H1 (cell line): ENCODE data around the gene BCAS4. TPM values are rescaled to one million over a fixed set of nuclear protein-coding genes. Genes with fewer than 3 reads are reported as not detected.

Source experiments
- CTCF ChIA-PET: fragments of 300-600 bp; sonication (Branson Sonifier 250); formaldehyde crosslinking; loops from one replicate; lab custom pipeline; 2021; ENCODE audit not compliant: partially characterized antibody; lab: Charles Lee
- POLR2A ChIA-PET: fragments of 300-600 bp; sonication (Branson Sonifier 250); formaldehyde crosslinking; loops from one replicate; lab custom pipeline; 2021; ENCODE audit warnings: inconsistent platforms; ENCODE audit not compliant: partially characterized antibody; lab: Charles Lee
- DNase-seq, 2 experiments: peaks; one replicate each; pipeline versions ENCODE4 v3.0.0 to v3.0.0-alpha.2; 2010 to 2022; ENCODE audit warnings: low spot score in 2 of 2, low read depth in 1 of 2, mixed read lengths in 1 of 2
- FAIRE-seq: peaks from 2 replicates; lab custom pipeline; 2011; peaks lifted over from hg19 to GRCh38; lab: Jason Lieb, UNC
- H2AFZ ChIP-seq: 2 replicates; pipeline ENCODE4 v1.8.1; 2012; ENCODE audit warnings: low read length, inconsistent platforms
- H2AK5ac ChIP-seq: 2 replicates; pipeline ENCODE4 v1.6.1; 2013; ENCODE audit warnings: low read depth, low read length
- H2BK120ac ChIP-seq: replicated peaks from 2 replicates; pipeline ENCODE3; 2013; ENCODE audit warnings: low read depth, low read length, inconsistent platforms
- H2BK12ac ChIP-seq: 2 replicates; pipeline ENCODE4 v1.6.1; 2013; ENCODE audit warnings: low read depth, low read length
- H2BK15ac ChIP-seq: 2 replicates; pipeline ENCODE4 v1.6.1; 2013; ENCODE audit warnings: low read length
- H2BK20ac ChIP-seq: 2 replicates; pipeline ENCODE4 v1.6.1; 2013; ENCODE audit warnings: low read length
- H2BK5ac ChIP-seq: 2 replicates; pipeline ENCODE4 v1.6.1; 2013; ENCODE audit warnings: low read depth, low read length
- H3K14ac ChIP-seq: 2 replicates; pipeline ENCODE4 v1.6.1; 2013; ENCODE audit warnings: inconsistent platforms; ENCODE audit not compliant: insufficient read length
- H3K18ac ChIP-seq: 2 replicates; pipeline ENCODE4 v1.6.1; 2013; ENCODE audit warnings: low read length; ENCODE audit errors: extremely low read depth
- H3K23ac ChIP-seq: 2 replicates; pipeline ENCODE4 v1.6.1; 2013; ENCODE audit warnings: inconsistent platforms; ENCODE audit not compliant: insufficient read length
- H3K23me2 ChIP-seq: 2 replicates; pipeline ENCODE4 v1.6.1; 2013; ENCODE audit warnings: low read depth, low read length
- H3K27ac ChIP-seq: 2 replicates; pipeline ENCODE4 v1.6.1; 2011; ENCODE audit warnings: low read depth, low read length, inconsistent platforms
- H3K27me3 ChIP-seq, 4 experiments: replicated peaks in 1 of 4; 1 replicate in 1 of 4; 2 replicates in 3 of 4; pipeline versions ENCODE4 v1.6.1 to v1.8.1; 2011 to 2013; ENCODE audit warnings: low read length in 3 of 4, mild to moderate bottlenecking in 3 of 4, inconsistent platforms in 2 of 4, mixed read lengths in 2 of 4, moderate library complexity in 1 of 4; ENCODE audit not compliant: control insufficient read depth in 3 of 4, insufficient read depth in 3 of 4; ENCODE audit errors: extremely low read depth in 1 of 4
- H3K36me3 ChIP-seq, 4 experiments: 2 replicates each; pipeline versions ENCODE4 v1.6.1 to v1.8.1; 2011 to 2013; ENCODE audit warnings: mild to moderate bottlenecking in 4 of 4, low read length in 3 of 4, moderate library complexity in 2 of 4, control low read depth in 1 of 4, inconsistent platforms in 1 of 4; ENCODE audit not compliant: insufficient read depth in 4 of 4, control insufficient read depth in 2 of 4
- H3K4ac ChIP-seq: replicated peaks from 2 replicates; pipeline ENCODE3; 2013; ENCODE audit warnings: low read length, low read depth, mixed read lengths, inconsistent platforms; ENCODE audit not compliant: insufficient read length
- H3K4me1 ChIP-seq, 4 experiments: replicated peaks in 1 of 4; 1 replicate in 1 of 4; 2 replicates in 3 of 4; pipeline versions ENCODE4 v1.6.1 to v1.8.1; 2011 to 2013; ENCODE audit warnings: low read length in 3 of 4, inconsistent platforms in 2 of 4, mixed read lengths in 1 of 4; ENCODE audit not compliant: insufficient read depth in 4 of 4, control insufficient read depth in 3 of 4
- H3K4me2 ChIP-seq, 2 experiments: 2 replicates each; pipeline versions ENCODE4 v1.6.1 to v1.8.1; 2011 to 2013; ENCODE audit warnings: low read depth in 2 of 2, low read length in 2 of 2, control low read depth in 1 of 2, inconsistent platforms in 1 of 2, mild to moderate bottlenecking in 1 of 2; ENCODE audit not compliant: insufficient read depth in 1 of 2
- H3K4me3 ChIP-seq, 4 experiments: fragments of 200-600, 300-600 bp in 1 of 4; sonication (generic), shearing (Covaris generic), sonication (Bioruptor Twin) in 1 of 4; 2 replicates each; pipeline versions ENCODE4 v1.5.1 to v1.8.1; 2011 to 2016; ENCODE audit warnings: low read length in 4 of 4, low read depth in 3 of 4, control low read depth in 2 of 4, inconsistent platforms in 2 of 4, mild to moderate bottlenecking in 2 of 4, mixed read lengths in 1 of 4, moderate library complexity in 1 of 4; ENCODE audit not compliant: insufficient read depth in 2 of 4; ENCODE audit errors: extremely low read depth in 1 of 4
- H3K56ac ChIP-seq: replicated peaks from 2 replicates; pipeline ENCODE3; 2013; ENCODE audit warnings: low read depth, mild to moderate bottlenecking, mixed read lengths, low read length, inconsistent platforms; ENCODE audit not compliant: insufficient read length
- H3K79me1 ChIP-seq: 2 replicates; pipeline ENCODE4 v1.6.1; 2013; ENCODE audit warnings: low read depth, low read length, control low read depth
- H3K79me2 ChIP-seq, 2 experiments: 2 replicates each; pipeline versions ENCODE4 v1.6.1 to v1.8.1; 2012 to 2013; ENCODE audit warnings: low read length in 2 of 2, mild to moderate bottlenecking in 2 of 2, inconsistent platforms in 1 of 2; ENCODE audit not compliant: insufficient read depth in 2 of 2, control insufficient read depth in 1 of 2
- H3K9ac ChIP-seq, 4 experiments: replicated peaks in 1 of 4; 1 replicate in 1 of 4; 2 replicates in 3 of 4; pipeline versions ENCODE4 v1.6.1 to v1.8.1; 2011 to 2013; ENCODE audit warnings: low read depth in 3 of 4, low read length in 3 of 4, control low read depth in 2 of 4, mild to moderate bottlenecking in 2 of 4, moderate library complexity in 2 of 4, inconsistent platforms in 1 of 4; ENCODE audit errors: extremely low read depth in 1 of 4
- H3K9me3 ChIP-seq, 2 experiments: 2 replicates each; pipeline versions ENCODE4 v1.6.1 to v1.8.1; 2012 to 2013; ENCODE audit warnings: mild to moderate bottlenecking in 2 of 2, moderate library complexity in 2 of 2, control low read depth in 1 of 2, inconsistent platforms in 1 of 2, low read depth in 1 of 2, low read length in 1 of 2, mixed read lengths in 1 of 2; ENCODE audit not compliant: insufficient read depth in 2 of 2
- H4K20me1 ChIP-seq, 2 experiments: replicated peaks in 1 of 2; 2 replicates each; pipeline versions ENCODE3 to v1.8.1; 2011 to 2013; ENCODE audit warnings: inconsistent platforms in 2 of 2, low read length in 2 of 2, mild to moderate bottlenecking in 1 of 2; ENCODE audit not compliant: insufficient read depth in 2 of 2, control insufficient read depth in 1 of 2
- H4K5ac ChIP-seq: 2 replicates; pipeline ENCODE4 v1.6.1; 2013; ENCODE audit warnings: low read length, low read depth, mixed read lengths, inconsistent platforms; ENCODE audit not compliant: insufficient read length
- H4K8ac ChIP-seq: 2 replicates; pipeline ENCODE4 v1.8.0; 2013; ENCODE audit warnings: mild to moderate bottlenecking, moderate library complexity, low read length, inconsistent platforms; ENCODE audit not compliant: insufficient read depth; ENCODE audit errors: extremely low read depth
- H4K91ac ChIP-seq: replicated peaks from 2 replicates; pipeline ENCODE3; 2013; ENCODE audit warnings: low read length, mixed read lengths, inconsistent platforms; ENCODE audit not compliant: insufficient read length
- CBX5 ChIP-seq: fragments of 300-800, 300-1000 bp; sonication (generic); IDR thresholded peaks from 2 replicates; pipeline ENCODE4 v1.7.1; 2016; ENCODE audit warnings: antibody characterized with exemption, low read length, low read depth
- CBX8 ChIP-seq: fragments of 300-800, 300-1000 bp; sonication (generic); IDR thresholded peaks from 2 replicates; pipeline ENCODE4 v1.7.1; 2016; ENCODE audit warnings: low read depth, low read length, borderline replicate concordance
- JUND ChIP-seq: IDR thresholded peaks from 2 replicates; pipeline ENCODE4 v1.6.1; 2011; ENCODE audit warnings: mild to moderate bottlenecking, improper control_type of control experiment, low read length
- KDM1A ChIP-seq: fragments of 200-600, 300-600 bp; sonication (generic); IDR thresholded peaks from 2 replicates; pipeline ENCODE4 v1.7.1; 2016; ENCODE audit warnings: mild to moderate bottlenecking, low read length, borderline replicate concordance
- PHF8 ChIP-seq: fragments of 200-600 bp; sonication (generic); conservative IDR thresholded peaks from 2 replicates; pipeline ENCODE4 v1.7.1; 2012; ENCODE audit warnings: low read depth, mild to moderate bottlenecking, inconsistent platforms, low read length, moderate library complexity
- RAD21 ChIP-seq, 2 experiments: IDR thresholded peaks in 1 of 2; conservative IDR thresholded peaks in 1 of 2; 2 replicates each; pipeline ENCODE4 v1.6.1; 2011; ENCODE audit warnings: low read depth in 2 of 2, low read length in 2 of 2, improper control_type of control experiment in 1 of 2, inconsistent platforms in 1 of 2, mild to moderate bottlenecking in 1 of 2, moderate library complexity in 1 of 2
- RXRA ChIP-seq: IDR thresholded peaks from 2 replicates; pipeline ENCODE4 v1.6.1; 2011; ENCODE audit warnings: low read depth, mild to moderate bottlenecking, low read length, moderate library complexity; ENCODE audit not compliant: insufficient read depth
- SP4 ChIP-seq: IDR thresholded peaks from 2 replicates; pipeline ENCODE4 v1.6.1; 2012; ENCODE audit warnings: low read length, inconsistent platforms
- SRF ChIP-seq: IDR thresholded peaks from 2 replicates; pipeline ENCODE4 v1.6.1; 2011; ENCODE audit warnings: mild to moderate bottlenecking, low read depth, low read length, moderate library complexity
- TCF12 ChIP-seq: IDR thresholded peaks from 2 replicates; pipeline ENCODE4 v1.6.1; 2011; ENCODE audit warnings: low read depth, mild to moderate bottlenecking, low read length
- YY1 ChIP-seq: IDR thresholded peaks from 2 replicates; pipeline ENCODE4 v1.6.1; 2011; ENCODE audit warnings: low read depth, mild to moderate bottlenecking, low read length
- WGBS, 2 experiments: shearing (Covaris generic) in 1 of 2; methylation state at CpG; one replicate each; pipeline versions ENCODE4 v1.1.6 to v1.1.7; 2013 to 2015; ENCODE audit warnings: low lambda C conversion rate in 2 of 2, mixed read lengths in 2 of 2, inconsistent platforms in 1 of 2, low coverage in 1 of 2, missing lambda C conversion rate in 1 of 2; ENCODE audit not compliant: insufficient replicate concordance in 2 of 2, insufficient coverage in 1 of 2, insufficient read length in 1 of 2; ENCODE audit errors: extremely low coverage in 1 of 2, missing lambda C conversion rate in 1 of 2; 5-methylcytosine and 5-hydroxymethylcytosine counted together
- polyA plus RNA-seq, 7 experiments: library from polyadenylated mRNA; depleted of rRNA in 3 of 7; stranded (reverse) in 5 of 7; unstranded in 2 of 7; fragments of >200 nt in 5 of 7; fragments of 200-250 nt in 2 of 7; gene quantifications; 1 replicate in 5 of 7; 2 replicates in 1 of 7; 4 replicates in 1 of 7; pipeline versions ENCODE4 v1.2.1 to v1.2.3, GENCODE V29; 2011 to 2013; ENCODE audit warnings: missing spikeins in 2 of 7, mixed read lengths in 2 of 7
- total RNA-seq: library from RNA; stranded (reverse); fragmentation: NEBNext Ultra II Directional; extraction: Animal tissue kit (Norgen Biotek cat#: 25700); gene quantifications from 2 replicates; pipeline ENCODE4 v1.2.1, GENCODE V29; 2021

Gene BCAS4
- total and polyA plus RNA-seq, 2 of the 8 experiments (the other 6 are each of a cell fraction or from before 2014, with no cell fraction given), result 21.2 to 23.6 TPM

- no peak overlapping the region for H4K91ac ChIP-seq
- H3K56ac ChIP-seq, result no peak overlapping the region
- FAIRE-seq, result no peak
- H3K18ac ChIP-seq, result no peak overlapping the region
- no peak for DNase-seq
- peaks cover 0 to 16% (median 5%) of the 10 kb centered on the region in 4 experiments; a peak in 4 of 7 replicates for H3K4me1 ChIP-seq
- H2BK12ac ChIP-seq, result no peak overlapping the region
- peaks cover 0 to 1% of the 10 kb centered on the region in 2 experiments for H4K20me1 ChIP-seq
- 95% methylated on average over 19 of the region's 19 CpGs; no CpG with 5 or more reads in 1 of the 2 experiments for WGBS, 2 experiments
- CTCF ChIA-PET, result interaction anchor here (1.1 kb wide), 3 partner anchors 11 to 33 kb away, joined by 3 to 4 read pairs (median 3); no protein-coding TSS in a partner anchor
- H3K23ac ChIP-seq, result no peak overlapping the region
- H2BK120ac ChIP-seq, result no peak overlapping the region
- no peaks in the 10 kb centered on the region for H3K27me3 ChIP-seq
- H3K14ac ChIP-seq, result no peak overlapping the region
- no peak overlapping the region for H2BK20ac ChIP-seq
- H3K79me1 ChIP-seq, result no peaks in the 10 kb centered on the region
- no peak overlapping the region for H3K9ac ChIP-seq
- H3K4ac ChIP-seq, result no peak overlapping the region
- no peaks in the 10 kb centered on the region for H3K79me2 ChIP-seq
- H3K36me3 ChIP-seq, result peaks cover 0 to 8% (median under 1%) of the 10 kb centered on the region in 4 experiments; a peak in 2 of 8 replicates
- POLR2A ChIA-PET, result interaction anchor here (0.6 to 7.9 kb wide), 3 partner anchors 9 to 53 kb away, joined by 3 to 87 read pairs (median 8); no protein-coding TSS in a partner anchor
- no peak overlapping the region for H2BK15ac ChIP-seq
- no peak overlapping the region for H2BK5ac ChIP-seq
- no peak overlapping the region for H3K4me3 ChIP-seq
- no peaks in the 10 kb centered on the region for H3K9me3 ChIP-seq
- H4K8ac ChIP-seq, result no peak overlapping the region; the same call in 1 of the 2 replicates
- peaks cover under 1% of the 10 kb centered on the region; the same call in 1 of the 2 replicates for H3K23me2 ChIP-seq
- no peak overlapping the region for H2AK5ac ChIP-seq
- no peak overlapping the region for H2AFZ ChIP-seq
- TF ChIP-seq CBX8, result no peak
- TF ChIP-seq PHF8, result no peak
- no peak for TF ChIP-seq YY1
- no peak for TF ChIP-seq JUND
- no peak for TF ChIP-seq RAD21 (IDR thresholded peaks at IDR 0.05 in 1 of 2, conservative IDR thresholded peaks at IDR 0.05 in 1 of 2; ENCODE audit: low read depth in 2 of 2, low read length in 2 of 2)
- no peak for TF ChIP-seq KDM1A
- no peak for TF ChIP-seq CBX5
- TF ChIP-seq RXRA, result no peak
- no peak for TF ChIP-seq SRF
- no peak for TF ChIP-seq TCF12
- TF ChIP-seq SP4, result no peak
- H3K27ac ChIP-seq, result no peak overlapping the region
- no peak overlapping the region for H3K4me2 ChIP-seq
- no peak overlapping the region for H4K5ac ChIP-seq
Observed at GRCh38 chr20:50876063-50876685, 81.3 kb downstream of the BCAS4 start.
